Choroid plexus epithelial cell (primary cell): ENCODE measurements around the gene SLC24A3.
A peak's percentile ranks its signal among the peaks of the same experiment; 100 is the strongest.

Experiments used
- DNase-seq: peaks from one replicate; pipeline ENCODE4 v3.0.0-alpha.2; 2010; ENCODE audit warnings: low read depth
- H3K4me3 ChIP-seq: 2 replicates; pipeline ENCODE4 v1.5.1; 2011; ENCODE audit warnings: low read depth, mild to moderate bottlenecking, control low read depth, low read length, moderate library complexity
- TF ChIP-seq, protein P1 (sequence below): conservative IDR thresholded peaks from 2 replicates; pipeline ENCODE4 v1.5.1; 2011; ENCODE audit warnings: low read depth, mild to moderate bottlenecking, control low read depth, inconsistent platforms, low read length, moderate library complexity

The SLC24A3 gene

DNA sequence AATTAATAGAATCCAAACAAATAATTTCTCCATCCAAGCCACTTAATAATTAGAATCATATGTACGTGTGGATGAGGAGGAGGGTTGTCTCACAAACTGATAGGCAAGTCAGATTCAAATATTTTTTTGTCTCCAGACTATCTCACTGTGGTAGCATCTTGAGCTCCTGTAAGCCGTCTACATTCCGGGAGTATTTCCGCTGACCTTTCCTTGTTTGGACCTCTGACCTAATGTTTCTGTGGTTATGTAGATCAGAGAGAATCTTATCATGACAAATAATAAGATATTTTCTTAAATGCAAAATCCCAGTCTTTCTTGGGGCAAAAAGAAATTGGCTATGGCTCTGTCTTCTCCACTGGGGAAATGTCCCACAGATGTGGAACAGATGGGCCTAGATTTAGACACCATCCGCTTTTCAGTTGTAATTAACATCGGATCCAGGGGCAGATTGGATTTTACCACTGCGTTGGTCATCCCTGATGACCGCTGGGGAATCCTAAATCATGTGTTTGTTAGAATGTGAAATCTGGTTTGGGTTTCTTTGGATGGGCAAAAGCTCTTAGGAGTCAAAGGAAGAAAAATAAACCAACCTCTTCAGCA, 348.5 kb downstream of the SLC24A3 start:
- peak; percentile 68 for DNase-seq
- H3K4me3 ChIP-seq: no peak overlapping the region
- TF ChIP-seq, protein P1, sequence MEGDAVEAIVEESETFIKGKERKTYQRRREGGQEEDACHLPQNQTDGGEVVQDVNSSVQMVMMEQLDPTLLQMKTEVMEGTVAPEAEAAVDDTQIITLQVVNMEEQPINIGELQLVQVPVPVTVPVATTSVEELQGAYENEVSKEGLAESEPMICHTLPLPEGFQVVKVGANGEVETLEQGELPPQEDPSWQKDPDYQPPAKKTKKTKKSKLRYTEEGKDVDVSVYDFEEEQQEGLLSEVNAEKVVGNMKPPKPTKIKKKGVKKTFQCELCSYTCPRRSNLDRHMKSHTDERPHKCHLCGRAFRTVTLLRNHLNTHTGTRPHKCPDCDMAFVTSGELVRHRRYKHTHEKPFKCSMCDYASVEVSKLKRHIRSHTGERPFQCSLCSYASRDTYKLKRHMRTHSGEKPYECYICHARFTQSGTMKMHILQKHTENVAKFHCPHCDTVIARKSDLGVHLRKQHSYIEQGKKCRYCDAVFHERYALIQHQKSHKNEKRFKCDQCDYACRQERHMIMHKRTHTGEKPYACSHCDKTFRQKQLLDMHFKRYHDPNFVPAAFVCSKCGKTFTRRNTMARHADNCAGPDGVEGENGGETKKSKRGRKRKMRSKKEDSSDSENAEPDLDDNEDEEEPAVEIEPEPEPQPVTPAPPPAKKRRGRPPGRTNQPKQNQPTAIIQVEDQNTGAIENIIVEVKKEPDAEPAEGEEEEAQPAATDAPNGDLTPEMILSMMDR: no peak

DNA sequence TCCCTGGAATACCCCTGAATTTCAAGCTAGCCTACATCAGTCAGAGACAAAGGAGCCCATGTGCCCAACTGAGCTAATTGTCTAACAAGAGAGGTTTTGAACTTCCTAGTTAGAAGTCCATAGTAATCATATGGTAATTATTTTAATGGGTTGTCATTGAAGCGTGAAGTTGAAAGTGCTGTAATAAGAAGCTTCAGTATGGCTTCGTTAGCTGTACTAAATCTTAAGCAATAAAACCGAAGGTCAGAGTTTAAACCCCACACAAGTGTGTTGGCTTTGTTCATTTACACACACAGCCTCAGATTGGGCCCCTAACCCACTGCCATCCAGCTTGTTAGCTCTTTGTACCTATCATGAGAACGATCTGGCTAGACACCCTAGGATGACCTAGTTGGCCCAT, 350.0 kb downstream of the SLC24A3 start:
- TF ChIP-seq, protein P1: no peak
- H3K4me3 ChIP-seq: no peak overlapping the region
- DNase-seq: no peak

DNA sequence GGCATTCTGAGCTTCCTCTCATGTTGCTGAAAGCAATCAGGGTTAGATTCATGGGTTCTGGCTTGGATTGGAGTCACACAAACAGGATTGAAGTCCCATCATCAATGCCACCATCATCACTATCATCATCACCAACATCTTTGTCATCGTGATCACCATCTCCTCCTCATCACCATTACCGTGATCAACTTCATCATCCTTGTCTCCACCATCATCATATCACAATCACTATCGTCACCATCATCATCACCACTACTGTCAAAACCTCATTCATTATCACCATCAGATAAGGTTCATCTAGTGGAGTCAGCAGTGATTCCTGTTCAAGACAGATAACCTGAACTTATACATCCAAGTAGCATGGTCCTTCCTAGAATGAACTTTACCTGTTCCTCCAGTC, 351.8 kb downstream of the SLC24A3 start:
- TF ChIP-seq, protein P1: no peak
- DNase-seq: no peak
- H3K4me3 ChIP-seq: no peak overlapping the region

DNA sequence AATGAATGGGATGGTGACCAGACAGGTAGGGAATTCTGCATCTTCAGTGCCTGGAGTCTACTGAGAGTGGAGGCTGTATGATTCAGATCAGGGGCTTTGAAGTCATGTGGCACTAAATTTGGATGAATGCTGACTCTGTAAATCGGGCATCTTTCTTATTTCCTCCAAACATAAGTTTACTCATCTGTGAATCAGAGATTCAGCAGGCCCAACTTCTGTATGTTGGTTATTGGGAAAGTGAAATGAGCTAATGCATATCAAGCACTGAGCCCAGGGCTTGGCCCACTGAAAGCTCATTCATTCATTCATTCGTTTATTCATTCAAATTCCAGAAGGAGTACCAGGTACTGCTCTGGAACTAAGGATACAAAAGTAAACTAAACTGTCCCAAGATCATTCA, 353.3 kb downstream of the SLC24A3 start:
- TF ChIP-seq, protein P1: no peak
- DNase-seq: no peak
- no peak overlapping the region for H3K4me3 ChIP-seq

GRCh38 chr20:19566226-19566945, 353.9 kb downstream of the SLC24A3 start:
- H3K4me3 ChIP-seq: no peak overlapping the region
- TF ChIP-seq, protein P1: no peak
- DNase-seq: peak; percentile 68

DNA sequence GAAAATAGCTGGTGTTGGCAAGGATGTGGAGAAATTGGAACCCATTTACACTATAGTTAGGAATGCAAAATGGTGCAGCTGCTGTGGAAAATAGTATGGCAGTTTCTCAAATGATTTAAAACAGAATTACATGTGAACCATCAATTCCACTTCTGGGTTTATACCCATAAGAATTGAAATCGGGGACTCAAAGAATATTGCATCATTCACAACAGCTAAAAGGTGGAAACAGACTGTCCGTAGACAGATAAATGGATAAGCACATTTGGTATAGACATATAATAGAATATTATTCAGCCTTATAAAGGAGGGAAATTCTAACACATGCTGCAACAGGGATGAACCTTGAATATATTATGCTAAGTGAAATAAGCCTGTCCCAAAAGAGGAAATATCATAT, 355.7 kb downstream of the SLC24A3 start:
- TF ChIP-seq, protein P1: no peak
- DNase-seq: no peak
- H3K4me3 ChIP-seq: no peak overlapping the region

- DNase-seq: no peak
- TF ChIP-seq, protein P1: no peak
- no peak overlapping the region for H3K4me3 ChIP-seq
Observed at GRCh38 chr20:19571996-19572395, 359.6 kb downstream of the SLC24A3 start.
